Endodermal cell (in vitro differentiated cells): ENCODE data around the gene FGD4. TPM values are rescaled to one million over a fixed set of nuclear protein-coding genes. Genes with fewer than 3 reads are reported as not detected.

ENCODE experiments used
- DNase-seq: peaks from one replicate; pipeline ENCODE4 v3.0.0-alpha.2; 2017
- H3K27ac ChIP-seq: 2 replicates; pipeline ENCODE4 v1.5.1; 2013; ENCODE audit warnings: mild to moderate bottlenecking, low read depth, low read length, moderate library complexity
- H3K27me3 ChIP-seq: 2 replicates; pipeline ENCODE4 v1.6.1; 2013; ENCODE audit warnings: mild to moderate bottlenecking, low read length, moderate library complexity; ENCODE audit not compliant: insufficient read depth, control insufficient read depth, poor library complexity, severe bottlenecking
- H3K36me3 ChIP-seq: 2 replicates; pipeline ENCODE4 v1.7.0; 2013; ENCODE audit warnings: mild to moderate bottlenecking, low read length, moderate library complexity; ENCODE audit not compliant: control insufficient read depth, insufficient read depth
- H3K4me1 ChIP-seq: one replicate; pipeline ENCODE4 v1.7.0; 2013; ENCODE audit warnings: low read length; ENCODE audit not compliant: control insufficient read depth, insufficient read depth
- H3K4me3 ChIP-seq: 2 replicates; pipeline ENCODE4 v1.5.1; 2013; ENCODE audit warnings: mild to moderate bottlenecking, low read length, moderate library complexity
- H3K9ac ChIP-seq: 2 replicates; pipeline ENCODE4 v1.6.1; 2013; ENCODE audit warnings: mild to moderate bottlenecking, low read length, moderate library complexity; ENCODE audit not compliant: poor library complexity, severe bottlenecking; ENCODE audit errors: extremely low read depth
- H3K9me3 ChIP-seq: 2 replicates; pipeline ENCODE4 v1.6.1; 2013; ENCODE audit warnings: mild to moderate bottlenecking, low read length, moderate library complexity; ENCODE audit not compliant: control insufficient read depth
- H3K27ac Mint-ChIP-seq: 2 replicates; pipeline ENCODE4 v1.8.0; 2020; ENCODE audit warnings: mixed read lengths
- H3K27me3 Mint-ChIP-seq: 2 replicates; pipeline ENCODE4 v1.8.0; 2021; ENCODE audit warnings: mild to moderate bottlenecking, mixed read lengths; ENCODE audit not compliant: insufficient read depth
- H3K36me3 Mint-ChIP-seq: 2 replicates; pipeline ENCODE4 v1.8.0; 2020; ENCODE audit warnings: low read depth, mixed read lengths
- H3K4me1 Mint-ChIP-seq: 2 replicates; pipeline ENCODE4 v1.8.0; 2020; ENCODE audit warnings: mixed read lengths
- H3K4me3 Mint-ChIP-seq: 2 replicates; pipeline ENCODE4 v1.8.0; 2020; ENCODE audit warnings: mild to moderate bottlenecking, moderate library complexity, mixed read lengths
- H3K9me3 Mint-ChIP-seq: 2 replicates; pipeline ENCODE4 v1.8.0; 2020; ENCODE audit warnings: mild to moderate bottlenecking, mixed read lengths
- WGBS, 2 experiments: methylation state at CpG; one replicate each; pipeline versions ENCODE4 v1.1.5 to v1.1.7; 2013; ENCODE audit warnings: missing lambda C conversion rate in 2 of 2, mixed read lengths in 1 of 2; ENCODE audit not compliant: insufficient coverage in 1 of 2, insufficient read length in 1 of 2; 5-methylcytosine and 5-hydroxymethylcytosine counted together
- total RNA-seq, 2 donors: library from RNA; stranded (reverse); fragmentation: NEBNext Ultra II Directional in 1 of 2; extraction: Animal tissue kit (Norgen Biotek cat#: 25700) in 1 of 2; gene quantifications; 2 replicates in 1 of 2; 3 replicates in 1 of 2; pipeline ENCODE4 v1.2.1, GENCODE V29; 2021
- TF ChIP-seq, protein P1 (sequence below): fragments of 200-600 bp; sonication (generic); conservative IDR thresholded peaks from 2 replicates; pipeline ENCODE4 v1.5.0; 2021; ENCODE audit warnings: antibody characterized with exemption, mild to moderate bottlenecking

Gene FGD4
- total RNA-seq, 2 donors from 2014 or later = 27.6 to 57.7 TPM

DNA sequence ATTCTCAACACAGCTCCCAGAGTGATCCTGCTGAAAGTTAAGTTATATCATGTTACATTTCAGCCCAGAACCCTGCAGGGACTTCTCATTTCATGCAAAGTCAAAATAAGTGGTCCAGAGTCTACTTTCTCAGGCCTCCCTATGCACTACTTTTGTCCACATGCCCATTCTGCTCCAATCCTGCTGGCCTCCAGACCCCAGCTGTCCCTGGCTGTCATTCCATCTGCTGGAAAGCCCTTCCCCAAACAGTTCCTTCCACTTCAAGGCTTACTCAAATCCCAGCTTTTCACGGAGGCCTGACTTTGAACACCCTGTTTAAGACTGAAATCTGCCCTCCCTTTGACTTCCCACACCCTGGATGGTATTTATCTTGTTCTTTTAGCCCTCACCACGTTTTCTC is 169.9 kb downstream of the FGD4 start:
- Histone ChIP-seq H3K4me3 (no peak overlapping the region), H3K27me3 (no peaks in the 10 kb centered on the region), H3K9me3 (peaks cover 19% of the 10 kb centered on the region), H3K9ac (no peak overlapping the region), H3K4me1 (peaks cover 3% of the 10 kb centered on the region), H3K36me3 (peaks cover 47% of the 10 kb centered on the region), H3K27ac (no peak overlapping the region)
- no peak for DNase-seq
- Mint-ChIP-seq H3K36me3 (peaks cover 47% of the 10 kb centered on the region), H3K27ac (peak overlapping the region; percentile 4), H3K4me3 (no peak overlapping the region), H3K9me3 (peaks cover 3% of the 10 kb centered on the region), H3K4me1 (peaks cover 31% of the 10 kb centered on the region), H3K27me3 (no peaks in the 10 kb centered on the region)
- TF ChIP-seq, protein P1, sequence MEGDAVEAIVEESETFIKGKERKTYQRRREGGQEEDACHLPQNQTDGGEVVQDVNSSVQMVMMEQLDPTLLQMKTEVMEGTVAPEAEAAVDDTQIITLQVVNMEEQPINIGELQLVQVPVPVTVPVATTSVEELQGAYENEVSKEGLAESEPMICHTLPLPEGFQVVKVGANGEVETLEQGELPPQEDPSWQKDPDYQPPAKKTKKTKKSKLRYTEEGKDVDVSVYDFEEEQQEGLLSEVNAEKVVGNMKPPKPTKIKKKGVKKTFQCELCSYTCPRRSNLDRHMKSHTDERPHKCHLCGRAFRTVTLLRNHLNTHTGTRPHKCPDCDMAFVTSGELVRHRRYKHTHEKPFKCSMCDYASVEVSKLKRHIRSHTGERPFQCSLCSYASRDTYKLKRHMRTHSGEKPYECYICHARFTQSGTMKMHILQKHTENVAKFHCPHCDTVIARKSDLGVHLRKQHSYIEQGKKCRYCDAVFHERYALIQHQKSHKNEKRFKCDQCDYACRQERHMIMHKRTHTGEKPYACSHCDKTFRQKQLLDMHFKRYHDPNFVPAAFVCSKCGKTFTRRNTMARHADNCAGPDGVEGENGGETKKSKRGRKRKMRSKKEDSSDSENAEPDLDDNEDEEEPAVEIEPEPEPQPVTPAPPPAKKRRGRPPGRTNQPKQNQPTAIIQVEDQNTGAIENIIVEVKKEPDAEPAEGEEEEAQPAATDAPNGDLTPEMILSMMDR = no peak
- WGBS, 2 experiments = 83 to 89% methylated on average over 1 to 2 of the region's 2 CpGs

DNA sequence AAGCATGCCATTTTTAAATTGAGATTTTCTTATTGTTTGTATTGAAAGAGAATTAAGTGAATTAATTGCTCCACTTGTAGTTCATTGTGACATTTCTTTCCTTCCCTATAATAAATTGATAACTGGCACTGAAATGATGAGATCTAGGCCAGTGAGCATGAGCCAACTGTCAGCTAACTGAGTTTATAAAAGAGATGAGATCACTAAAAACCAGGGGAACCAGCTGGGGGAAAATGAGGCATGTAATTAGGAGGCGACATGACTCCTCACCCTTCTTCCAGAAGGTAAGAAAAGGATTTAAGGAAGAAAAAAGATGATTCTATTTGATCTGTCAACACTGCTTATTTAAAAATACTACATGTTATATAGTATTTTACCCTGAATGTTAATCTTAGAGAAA is 175.2 kb downstream of the FGD4 start:
- H3K4me3 ChIP-seq = no peak overlapping the region
- peaks cover 60% of the 10 kb centered on the region for H3K36me3 Mint-ChIP-seq
- H3K27ac Mint-ChIP-seq = no peak overlapping the region
- WGBS, 2 experiments = 100% methylated on average over 1 of the region's 1 CpG; no CpG with 5 or more reads in 1 of the 2 experiments
- no peak overlapping the region for H3K4me3 Mint-ChIP-seq
- H3K9ac ChIP-seq = no peak overlapping the region
- no peak overlapping the region for H3K27ac ChIP-seq
- DNase-seq = no peak
- peaks cover 10% of the 10 kb centered on the region for H3K4me1 Mint-ChIP-seq
- peaks cover 15% of the 10 kb centered on the region for H3K9me3 Mint-ChIP-seq
- no peaks in the 10 kb centered on the region for H3K4me1 ChIP-seq
- no peaks in the 10 kb centered on the region for H3K27me3 ChIP-seq
- H3K27me3 Mint-ChIP-seq = no peaks in the 10 kb centered on the region
- H3K36me3 ChIP-seq = peaks cover 63% of the 10 kb centered on the region
- TF ChIP-seq, protein P1 = no peak
- peaks cover 34% of the 10 kb centered on the region for H3K9me3 ChIP-seq

DNA sequence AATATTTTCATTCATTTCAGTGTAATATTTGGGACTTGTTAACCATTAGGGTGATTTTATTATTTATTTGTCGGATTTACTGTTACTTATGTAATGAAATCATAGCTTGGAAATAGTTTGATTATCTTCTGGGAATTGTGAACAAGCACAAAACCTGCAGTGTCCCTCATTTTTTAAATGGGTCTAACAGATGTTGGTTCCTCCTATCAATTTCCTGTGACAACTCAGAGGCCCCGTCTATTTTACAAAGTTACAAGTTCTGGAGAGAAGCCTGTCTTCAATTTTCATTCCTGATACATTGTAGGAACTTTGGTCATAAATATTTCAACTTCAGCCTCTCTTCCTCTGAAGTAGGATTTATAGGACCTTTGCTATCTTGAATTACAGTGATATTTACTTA is 178.0 kb downstream of the FGD4 start:
- no peak for DNase-seq
- H3K27ac Mint-ChIP-seq = no peak overlapping the region
- Histone ChIP-seq H3K27me3 (no peaks in the 10 kb centered on the region), H3K4me1 (no peaks in the 10 kb centered on the region), H3K9me3 (peaks cover 34% of the 10 kb centered on the region), H3K36me3 (peaks cover 83% of the 10 kb centered on the region), H3K9ac (no peak overlapping the region), H3K27ac (no peak overlapping the region), H3K4me3 (no peak overlapping the region)
- H3K27me3 Mint-ChIP-seq = no peaks in the 10 kb centered on the region
- H3K4me1 Mint-ChIP-seq = peaks cover 9% of the 10 kb centered on the region
- H3K9me3 Mint-ChIP-seq = peaks cover 15% of the 10 kb centered on the region
- H3K36me3 Mint-ChIP-seq = peaks cover 75% of the 10 kb centered on the region
- H3K4me3 Mint-ChIP-seq = no peak overlapping the region
- TF ChIP-seq, protein P1 = no peak
- 92 to 100% methylated on average over 1 to 2 of the region's 2 CpGs for WGBS, 2 experiments
